Measurements from ENCODE around the gene RAB1B. TPM values are rescaled to one million over a fixed set of nuclear protein-coding genes. Genes with fewer than 3 reads are reported as not detected.
"Not testable (repeated sequence)": the region's sequence is repeated elsewhere in the genome, so short reads cannot be mapped to it uniquely, and the experiment has no call there.

RAB1B gene
- total RNA-seq, 1 donor, result 88.9 TPM

GRCh38 chr11:66302656-66303055, 34.2 kb downstream of the RAB1B start:
- no peak for TF ChIP-seq CTCF (IDR thresholded peaks at IDR 0.05; ENCODE audit: insufficient read depth, low read depth, low read length)
- H3K4me3 ChIP-seq (ENCODE audit: low read depth, low read length), result no peak overlapping the region
- no peak for DNase-seq (ENCODE audit: low read depth)

- no peak for TF ChIP-seq CTCF (IDR thresholded peaks at IDR 0.05; ENCODE audit: insufficient read depth, low read depth, low read length)
- no peak for DNase-seq (ENCODE audit: low read depth)
- H3K4me3 ChIP-seq (ENCODE audit: low read depth, low read length), result no peak overlapping the region
These were observed 41.0 kb downstream of the RAB1B start for GRCh38 chr11:66309475-66309874.

- TF ChIP-seq CTCF (IDR thresholded peaks at IDR 0.05; ENCODE audit: insufficient read depth, low read depth, low read length), result no peak
- no peak overlapping the region for H3K4me3 ChIP-seq (ENCODE audit: low read depth, low read length)
- DNase-seq (ENCODE audit: low read depth), result peak; percentile 26
These were observed 41.9 kb downstream of the RAB1B start for GRCh38 chr11:66310324-66310723.

- DNase-seq (ENCODE audit: low read depth); H3K4me3 ChIP-seq (ENCODE audit: low read depth, low read length): not testable (repeated sequence)
These were observed 42.5 kb downstream of the RAB1B start for GRCh38 chr11:66310803-66311440.

- DNase-seq (ENCODE audit: low read depth), result no peak
- peak overlapping the region; percentile 69 for H3K4me3 ChIP-seq (ENCODE audit: low read depth, low read length)
- no peak for TF ChIP-seq CTCF (IDR thresholded peaks at IDR 0.05; ENCODE audit: insufficient read depth, low read depth, low read length)
These were observed 43.1 kb downstream of the RAB1B start for GRCh38 chr11:66311470-66311964.

- DNase-seq (ENCODE audit: low read depth), result peak; percentile 90
- H3K4me3 ChIP-seq (ENCODE audit: low read depth, low read length), result peak overlapping the region; percentile 69
These were observed 43.6 kb downstream of the RAB1B start for GRCh38 chr11:66311965-66312548.

More at GRCh38 chr11:66311965-66312548, 43.6 kb downstream of the RAB1B start:
- peak; percentile 91 for TF ChIP-seq CTCF (IDR thresholded peaks at IDR 0.05; ENCODE audit: insufficient read depth, low read depth, low read length)

All from fibroblast of villous mesenchyme (primary cell).